CD4-positive, CD25-positive, alpha-beta regulatory T cell (primary cell): ENCODE results near the gene TAGLN3. TPM values are rescaled to one million over a fixed set of nuclear protein-coding genes. Genes with fewer than 3 reads are reported as not detected.
A peak's percentile ranks its signal among the peaks of the same experiment; 100 is the strongest.

Experiments used
- ATAC-seq, 2 donors: fragments of 150-1000 bp; cut with Tn5 transposase; one replicate each; pipeline ENCODE4 v1.10.0; 2021; ENCODE audit warnings: low read depth in 2 of 2, moderate number of reproducible peaks in 2 of 2, moderate library complexity in 1 of 2
- DNase-seq, 3 donors: peaks; one replicate each; pipeline versions ENCODE4 v3.0.0 to v3.0.0-alpha.2; 2012 to 2022; ENCODE audit warnings: mixed read lengths in 1 of 3
- H3K27ac ChIP-seq: one replicate; pipeline ENCODE4 v1.7.0; 2013; ENCODE audit warnings: mild to moderate bottlenecking, low read length; ENCODE audit not compliant: insufficient read depth, poor library complexity, severe bottlenecking
- H3K27me3 ChIP-seq: one replicate; pipeline ENCODE4 v1.7.0; 2013; ENCODE audit warnings: low read length; ENCODE audit not compliant: control insufficient read depth, insufficient read depth
- H3K36me3 ChIP-seq: one replicate; pipeline ENCODE4 v1.7.0; 2013; ENCODE audit warnings: mild to moderate bottlenecking, low read length, moderate library complexity; ENCODE audit not compliant: control insufficient read depth, insufficient read depth
- H3K4me1 ChIP-seq: 2 replicates; pipeline ENCODE4 v1.7.0; 2013; ENCODE audit warnings: mild to moderate bottlenecking, low read length; ENCODE audit not compliant: insufficient read depth, control insufficient read depth, poor library complexity, severe bottlenecking
- H3K4me3 ChIP-seq: one replicate; pipeline ENCODE4 v1.7.0; 2013; ENCODE audit warnings: low read depth, mild to moderate bottlenecking, low read length, moderate library complexity
- H3K9me3 ChIP-seq, 2 experiments: 1 replicate in 1 of 2; 2 replicates in 1 of 2; pipeline ENCODE4 v1.7.0; 2013; ENCODE audit warnings: low read length in 2 of 2, mild to moderate bottlenecking in 1 of 2, moderate library complexity in 1 of 2; ENCODE audit not compliant: control insufficient read depth in 2 of 2
- H3K27ac Mint-ChIP-seq, 3 donors: one replicate each; pipeline ENCODE4 v1.8.0; 2020 to 2022; ENCODE audit warnings: mild to moderate bottlenecking in 3 of 3, mixed read lengths in 3 of 3, moderate library complexity in 2 of 3
- H3K27me3 Mint-ChIP-seq: one replicate; pipeline ENCODE4 v1.8.0; 2022; ENCODE audit warnings: mild to moderate bottlenecking, mixed read lengths
- H3K36me3 Mint-ChIP-seq: one replicate; pipeline ENCODE4 v1.8.0; 2020; ENCODE audit warnings: mixed read lengths
- H3K4me1 Mint-ChIP-seq, 4 donors: one replicate each; pipeline ENCODE4 v1.8.0; 2020 to 2022; ENCODE audit warnings: mixed read lengths in 4 of 4, mild to moderate bottlenecking in 1 of 4
- H3K4me3 Mint-ChIP-seq, 4 donors: one replicate each; pipeline ENCODE4 v1.8.0; 2020 to 2022; ENCODE audit warnings: mild to moderate bottlenecking in 4 of 4, mixed read lengths in 4 of 4, moderate library complexity in 3 of 4
- H3K9me3 Mint-ChIP-seq, 7 donors: one replicate each; pipeline ENCODE4 v1.8.0; 2020 to 2022; ENCODE audit warnings: mixed read lengths in 7 of 7, mild to moderate bottlenecking in 3 of 7, moderate library complexity in 2 of 7
- polyA plus RNA-seq, 4 donors: library from polyadenylated mRNA; unstranded; fragments of 300-500 nt; fragmentation: Illumina TruSeq; gene quantifications; one replicate each; pipeline ENCODE4 v1.2.3, GENCODE V29; 2021
- total RNA-seq: library from RNA; stranded (reverse); gene quantifications from one replicate; pipeline ENCODE4 v1.2.3, GENCODE V29; 2022

Gene TAGLN3
- total and polyA plus RNA-seq, 5 donors from 2014 or later = not detected

GRCh38 chr3:111956449-111956848 is 42.3 kb upstream of the TAGLN3 start:
- Histone ChIP-seq H3K27ac (no peak overlapping the region), H3K27me3 (no peaks in the 10 kb centered on the region), H3K36me3 (no peaks in the 10 kb centered on the region), H3K9me3 (no peaks in the 10 kb centered on the region), H3K4me1 (no peaks in the 10 kb centered on the region), H3K4me3 (no peak overlapping the region)
- Mint-ChIP-seq H3K36me3 (no peaks in the 10 kb centered on the region), H3K27ac (no peak overlapping the region), H3K9me3 (peaks cover 0 to 1% (median 0%) of the 10 kb centered on the region in 7 donors), H3K4me1 (no peaks in the 10 kb centered on the region), H3K4me3 (no peak overlapping the region), H3K27me3 (peaks cover 14% of the 10 kb centered on the region)
- no peak for DNase-seq
- ATAC-seq = no peak

GRCh38 chr3:111956995-111957734 is 41.6 kb upstream of the TAGLN3 start:
- Mint-ChIP-seq H3K27ac (peak overlapping the region in 1 of 3 donors; percentile 17), H3K4me3 (no peak overlapping the region), H3K36me3 (no peaks in the 10 kb centered on the region), H3K4me1 (no peaks in the 10 kb centered on the region), H3K27me3 (peaks cover 14% of the 10 kb centered on the region), H3K9me3 (peaks cover 0 to 1% (median 0%) of the 10 kb centered on the region in 7 donors)
- Histone ChIP-seq H3K9me3 (no peaks in the 10 kb centered on the region), H3K27ac (no peak overlapping the region), H3K36me3 (no peaks in the 10 kb centered on the region), H3K4me1 (no peaks in the 10 kb centered on the region), H3K4me3 (no peak overlapping the region), H3K27me3 (no peaks in the 10 kb centered on the region)
- ATAC-seq (no peak), DNase-seq (no peak)

GRCh38 chr3:111961461-111962164 is 37.1 kb upstream of the TAGLN3 start:
- Mint-ChIP-seq H3K27me3 (peaks cover 10% of the 10 kb centered on the region), H3K9me3 (peaks cover 0 to 1% (median 0%) of the 10 kb centered on the region in 7 donors), H3K4me3 (no peak overlapping the region), H3K4me1 (no peaks in the 10 kb centered on the region), H3K36me3 (no peaks in the 10 kb centered on the region), H3K27ac (peak overlapping the region in 1 of 3 donors; percentile 7)
- no peak overlapping the region for H3K4me3 ChIP-seq
- no peaks in the 10 kb centered on the region for H3K36me3 ChIP-seq
- DNase-seq (no peak), ATAC-seq (no peak)
- H3K4me1 ChIP-seq = no peaks in the 10 kb centered on the region
- no peaks in the 10 kb centered on the region for H3K9me3 ChIP-seq
- no peaks in the 10 kb centered on the region for H3K27me3 ChIP-seq
- no peak overlapping the region for H3K27ac ChIP-seq

GRCh38 chr3:111963424-111963823 is 35.3 kb upstream of the TAGLN3 start:
- H3K4me3 ChIP-seq = no peak overlapping the region
- H3K27ac ChIP-seq = no peak overlapping the region
- DNase-seq (peak in 1 of 3 donors; percentile 16), ATAC-seq (no peak)
- Mint-ChIP-seq H3K27ac (no peak overlapping the region), H3K4me3 (no peak overlapping the region), H3K4me1 (peaks cover 0 to 7% (median 2%) of the 10 kb centered on the region in 4 donors), H3K36me3 (no peaks in the 10 kb centered on the region), H3K27me3 (no peaks in the 10 kb centered on the region), H3K9me3 (peaks cover 0 to 1% (median 0%) of the 10 kb centered on the region in 7 donors)
- peaks cover 5% of the 10 kb centered on the region for H3K4me1 ChIP-seq
- H3K27me3 ChIP-seq = no peaks in the 10 kb centered on the region
- H3K36me3 ChIP-seq = no peaks in the 10 kb centered on the region
- no peaks in the 10 kb centered on the region for H3K9me3 ChIP-seq

GRCh38 chr3:111965484-111965883 is 33.2 kb upstream of the TAGLN3 start:
- H3K27ac Mint-ChIP-seq = no peak overlapping the region
- no peaks in the 10 kb centered on the region for H3K9me3 Mint-ChIP-seq
- no peak overlapping the region for H3K4me3 Mint-ChIP-seq
- no peaks in the 10 kb centered on the region for H3K9me3 ChIP-seq
- no peaks in the 10 kb centered on the region for H3K36me3 Mint-ChIP-seq
- H3K27me3 Mint-ChIP-seq = no peaks in the 10 kb centered on the region
- peaks cover 5% of the 10 kb centered on the region for H3K4me1 ChIP-seq
- no peaks in the 10 kb centered on the region for H3K36me3 ChIP-seq
- H3K27me3 ChIP-seq = no peaks in the 10 kb centered on the region
- H3K4me3 ChIP-seq = no peak overlapping the region
- ATAC-seq (no peak), DNase-seq (no peak)
- no peak overlapping the region for H3K27ac ChIP-seq
- H3K4me1 Mint-ChIP-seq = peaks cover 0 to 7% (median 2%) of the 10 kb centered on the region in 4 donors

GRCh38 chr3:111967068-111967467 is 31.7 kb upstream of the TAGLN3 start:
- Histone ChIP-seq H3K36me3 (no peaks in the 10 kb centered on the region), H3K27me3 (no peaks in the 10 kb centered on the region), H3K4me3 (no peak overlapping the region), H3K27ac (no peak overlapping the region), H3K9me3 (no peaks in the 10 kb centered on the region), H3K4me1 (peaks cover 5% of the 10 kb centered on the region)
- no peaks in the 10 kb centered on the region for H3K27me3 Mint-ChIP-seq
- H3K27ac Mint-ChIP-seq = no peak overlapping the region
- no peaks in the 10 kb centered on the region for H3K36me3 Mint-ChIP-seq
- ATAC-seq (no peak), DNase-seq (no peak)
- no peak overlapping the region for H3K4me3 Mint-ChIP-seq
- no peaks in the 10 kb centered on the region for H3K9me3 Mint-ChIP-seq
- H3K4me1 Mint-ChIP-seq = peaks cover 0 to 7% (median 2%) of the 10 kb centered on the region in 4 donors

- no peak overlapping the region for H3K27ac Mint-ChIP-seq
- Histone ChIP-seq H3K9me3 (no peaks in the 10 kb centered on the region), H3K4me3 (peak overlapping the region; percentile 14), H3K27me3 (no peaks in the 10 kb centered on the region), H3K36me3 (no peaks in the 10 kb centered on the region), H3K27ac (no peak overlapping the region), H3K4me1 (peaks cover 5% of the 10 kb centered on the region)
- H3K27me3 Mint-ChIP-seq = no peaks in the 10 kb centered on the region
- H3K4me3 Mint-ChIP-seq = no peak overlapping the region
- DNase-seq = peak; percentile 61 to 86 (median 73)
- no peaks in the 10 kb centered on the region for H3K36me3 Mint-ChIP-seq
- peaks cover 0 to 7% (median 2%) of the 10 kb centered on the region in 4 donors for H3K4me1 Mint-ChIP-seq
- peak; percentile 79 to 88 for ATAC-seq
- no peaks in the 10 kb centered on the region for H3K9me3 Mint-ChIP-seq
Observed at GRCh38 chr3:111967651-111968274, 31.0 kb upstream of the TAGLN3 start.
